Measurements from ENCODE around the gene R3HDM1.
"Not testable (repeated sequence)": the region's sequence is repeated elsewhere in the genome, so short reads cannot be mapped to it uniquely, and the experiment has no call there.

DNA sequence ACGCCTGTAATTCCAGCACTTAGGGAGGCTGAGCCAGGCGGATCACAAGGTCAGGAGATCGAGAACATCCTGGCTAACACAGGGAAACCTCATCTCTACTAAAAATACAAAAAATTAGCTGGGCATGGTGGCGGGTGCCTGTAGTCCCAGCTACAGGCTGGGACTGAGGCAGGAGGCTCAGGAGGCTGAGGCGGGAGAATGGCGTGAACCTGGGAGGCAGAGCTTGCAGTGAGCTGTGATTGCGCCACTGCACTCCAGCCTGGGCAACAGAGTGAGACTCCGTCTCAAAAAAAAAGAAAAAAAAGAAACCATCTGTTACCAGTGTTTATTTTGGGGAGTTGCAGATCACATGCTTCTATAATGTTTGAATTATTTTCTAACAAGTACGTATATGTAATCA lies 183.8 kb downstream of the R3HDM1 start:
- not testable (repeated sequence) for TF ChIP-seq POLR2AphosphoS5 (IDR thresholded peaks at IDR 0.05)
- TF ChIP-seq, protein P1, sequence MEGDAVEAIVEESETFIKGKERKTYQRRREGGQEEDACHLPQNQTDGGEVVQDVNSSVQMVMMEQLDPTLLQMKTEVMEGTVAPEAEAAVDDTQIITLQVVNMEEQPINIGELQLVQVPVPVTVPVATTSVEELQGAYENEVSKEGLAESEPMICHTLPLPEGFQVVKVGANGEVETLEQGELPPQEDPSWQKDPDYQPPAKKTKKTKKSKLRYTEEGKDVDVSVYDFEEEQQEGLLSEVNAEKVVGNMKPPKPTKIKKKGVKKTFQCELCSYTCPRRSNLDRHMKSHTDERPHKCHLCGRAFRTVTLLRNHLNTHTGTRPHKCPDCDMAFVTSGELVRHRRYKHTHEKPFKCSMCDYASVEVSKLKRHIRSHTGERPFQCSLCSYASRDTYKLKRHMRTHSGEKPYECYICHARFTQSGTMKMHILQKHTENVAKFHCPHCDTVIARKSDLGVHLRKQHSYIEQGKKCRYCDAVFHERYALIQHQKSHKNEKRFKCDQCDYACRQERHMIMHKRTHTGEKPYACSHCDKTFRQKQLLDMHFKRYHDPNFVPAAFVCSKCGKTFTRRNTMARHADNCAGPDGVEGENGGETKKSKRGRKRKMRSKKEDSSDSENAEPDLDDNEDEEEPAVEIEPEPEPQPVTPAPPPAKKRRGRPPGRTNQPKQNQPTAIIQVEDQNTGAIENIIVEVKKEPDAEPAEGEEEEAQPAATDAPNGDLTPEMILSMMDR (IDR thresholded peaks at IDR 0.05): not testable (repeated sequence)

All from prostate gland (tissue), 2 donors.